ENCODE results near the gene GRIP1.
A peak's percentile ranks its signal among the peaks of the same experiment; 100 is the strongest.

GRIP1 gene

GRCh38 chr12:66423266-66423665 is 255.6 kb downstream of the GRIP1 start:
- no peak overlapping the region for H3K4me3 ChIP-seq (ENCODE audit: low read depth, low read length)
- TF ChIP-seq, protein P1, sequence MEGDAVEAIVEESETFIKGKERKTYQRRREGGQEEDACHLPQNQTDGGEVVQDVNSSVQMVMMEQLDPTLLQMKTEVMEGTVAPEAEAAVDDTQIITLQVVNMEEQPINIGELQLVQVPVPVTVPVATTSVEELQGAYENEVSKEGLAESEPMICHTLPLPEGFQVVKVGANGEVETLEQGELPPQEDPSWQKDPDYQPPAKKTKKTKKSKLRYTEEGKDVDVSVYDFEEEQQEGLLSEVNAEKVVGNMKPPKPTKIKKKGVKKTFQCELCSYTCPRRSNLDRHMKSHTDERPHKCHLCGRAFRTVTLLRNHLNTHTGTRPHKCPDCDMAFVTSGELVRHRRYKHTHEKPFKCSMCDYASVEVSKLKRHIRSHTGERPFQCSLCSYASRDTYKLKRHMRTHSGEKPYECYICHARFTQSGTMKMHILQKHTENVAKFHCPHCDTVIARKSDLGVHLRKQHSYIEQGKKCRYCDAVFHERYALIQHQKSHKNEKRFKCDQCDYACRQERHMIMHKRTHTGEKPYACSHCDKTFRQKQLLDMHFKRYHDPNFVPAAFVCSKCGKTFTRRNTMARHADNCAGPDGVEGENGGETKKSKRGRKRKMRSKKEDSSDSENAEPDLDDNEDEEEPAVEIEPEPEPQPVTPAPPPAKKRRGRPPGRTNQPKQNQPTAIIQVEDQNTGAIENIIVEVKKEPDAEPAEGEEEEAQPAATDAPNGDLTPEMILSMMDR (IDR thresholded peaks at IDR 0.05; ENCODE audit: low read depth, low read length) = no peak

GRCh38 chr12:66418908-66419307 is 260.0 kb downstream of the GRIP1 start:
- TF ChIP-seq, protein P1 (IDR thresholded peaks at IDR 0.05; ENCODE audit: low read depth, low read length) = no peak

GRCh38 chr12:66417217-66417616 is 261.7 kb downstream of the GRIP1 start:
- TF ChIP-seq, protein P1 (IDR thresholded peaks at IDR 0.05; ENCODE audit: low read depth, low read length) = no peak
- no peak overlapping the region for H3K4me3 ChIP-seq (ENCODE audit: low read depth, low read length)

More at GRCh38 chr12:66418908-66419307, 260.0 kb downstream of the GRIP1 start:
- H3K4me3 ChIP-seq (ENCODE audit: low read depth, low read length) = no peak overlapping the region

DNA sequence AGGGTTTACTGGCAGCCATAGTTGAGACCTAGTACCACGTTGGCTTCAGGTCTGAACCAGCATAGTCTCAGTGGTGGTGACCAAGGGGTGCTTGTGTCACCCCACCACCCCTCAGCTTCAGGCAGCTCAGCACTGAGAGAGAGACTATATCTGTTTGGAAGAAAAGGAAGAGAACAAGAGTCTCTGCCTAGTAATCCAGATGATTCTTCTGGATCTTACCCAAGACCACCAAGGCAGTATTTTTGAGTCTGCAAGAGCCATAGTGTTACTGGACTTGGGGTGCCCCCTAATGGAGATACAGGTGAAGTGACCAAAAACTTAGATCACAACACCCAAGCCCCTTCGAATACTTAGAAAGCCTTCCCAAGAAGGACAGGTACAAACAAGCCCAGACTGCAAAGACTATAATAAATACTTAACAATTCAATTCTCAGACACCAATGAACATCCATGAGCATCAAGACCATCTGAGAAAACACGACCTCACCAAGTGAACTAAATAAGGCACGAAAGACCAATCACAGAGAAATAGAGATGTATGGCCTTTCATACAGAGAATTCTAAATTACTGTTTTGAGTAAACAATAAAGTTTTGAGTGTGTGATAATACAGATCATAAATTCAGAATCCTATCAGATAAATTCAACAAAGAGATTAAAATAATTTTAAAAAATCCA is 269.5 kb downstream of the GRIP1 start:
- no peak overlapping the region for H3K4me3 ChIP-seq (ENCODE audit: low read depth, low read length)
- TF ChIP-seq, protein P1 (IDR thresholded peaks at IDR 0.05; ENCODE audit: low read depth, low read length) = peak; percentile 66

- TF ChIP-seq, protein P1 (IDR thresholded peaks at IDR 0.05; ENCODE audit: low read depth, low read length) = no peak
- H3K4me3 ChIP-seq (ENCODE audit: low read depth, low read length) = no peak overlapping the region
These were observed 273.5 kb downstream of the GRIP1 start for GRCh38 chr12:66405395-66405794.

GRCh38 chr12:66403746-66404145 is 275.1 kb downstream of the GRIP1 start:
- no peak overlapping the region for H3K4me3 ChIP-seq (ENCODE audit: low read depth, low read length)
- TF ChIP-seq, protein P1 (IDR thresholded peaks at IDR 0.05; ENCODE audit: low read depth, low read length) = no peak

DNA sequence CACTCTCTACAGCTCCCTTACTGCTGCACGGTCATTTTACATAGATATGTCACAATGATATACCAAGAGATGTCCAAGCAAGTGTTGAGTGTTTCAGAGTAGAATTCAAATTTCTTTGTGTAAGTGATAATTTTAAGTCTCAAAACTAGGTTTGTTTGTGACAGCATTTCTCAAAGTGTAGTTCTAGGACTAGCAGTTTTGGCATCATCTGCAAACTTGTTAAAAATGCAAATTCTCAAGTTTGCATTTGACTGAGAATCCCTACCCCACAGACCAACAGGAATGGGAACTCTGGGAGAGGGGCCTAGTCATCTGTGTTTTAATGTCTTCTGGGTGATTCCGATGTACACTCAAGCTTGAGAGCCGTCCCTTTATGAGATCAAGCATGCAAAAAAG is 279.0 kb downstream of the GRIP1 start:
- no peak overlapping the region for H3K4me3 ChIP-seq (ENCODE audit: low read depth, low read length)
- TF ChIP-seq, protein P1 (IDR thresholded peaks at IDR 0.05; ENCODE audit: low read depth, low read length) = no peak
